Progenitor cell of endocrine pancreas (in vitro differentiated cells): ENCODE data around the gene CLEC18A. TPM values are rescaled to one million over a fixed set of nuclear protein-coding genes. Genes with fewer than 3 reads are reported as not detected.

Source experiments
- DNase-seq: peaks from one replicate; pipeline ENCODE4 v3.0.0; 2021; ENCODE audit warnings: low spot score; ENCODE audit not compliant: unreplicated experiment
- H3K27ac Mint-ChIP-seq: 2 replicates; pipeline ENCODE4 v1.8.0; 2021; ENCODE audit warnings: mild to moderate bottlenecking, moderate library complexity, mixed read lengths
- H3K27me3 Mint-ChIP-seq: 2 replicates; pipeline ENCODE4 v1.8.0; 2021; ENCODE audit warnings: mixed read lengths
- H3K36me3 Mint-ChIP-seq: 2 replicates; pipeline ENCODE4 v1.8.0; 2022; ENCODE audit warnings: mixed read lengths; ENCODE audit not compliant: insufficient read depth
- H3K4me1 Mint-ChIP-seq: 2 replicates; pipeline ENCODE4 v1.8.0; 2021; ENCODE audit warnings: low read depth, mixed read lengths
- H3K4me3 Mint-ChIP-seq: 2 replicates; pipeline ENCODE4 v1.8.0; 2021; ENCODE audit warnings: low read depth, mild to moderate bottlenecking, moderate library complexity, mixed read lengths
- H3K9me3 Mint-ChIP-seq: 2 replicates; pipeline ENCODE4 v1.8.0; 2021; ENCODE audit warnings: low read depth, mixed read lengths
- total RNA-seq: library from RNA; stranded (reverse); gene quantifications from 2 replicates; pipeline ENCODE4 v1.2.1, GENCODE V29; 2021
- TF ChIP-seq, protein P1 (sequence below): fragments of 200-600 bp; sonication (generic); IDR thresholded peaks from one replicate; pipeline ENCODE4 v1.5.0; 2021; ENCODE audit warnings: antibody characterized with exemption, mild to moderate bottlenecking; ENCODE audit not compliant: unreplicated experiment

CLEC18A gene
- total RNA-seq, 1 donor from 2014 or later = 4.1 TPM

DNA sequence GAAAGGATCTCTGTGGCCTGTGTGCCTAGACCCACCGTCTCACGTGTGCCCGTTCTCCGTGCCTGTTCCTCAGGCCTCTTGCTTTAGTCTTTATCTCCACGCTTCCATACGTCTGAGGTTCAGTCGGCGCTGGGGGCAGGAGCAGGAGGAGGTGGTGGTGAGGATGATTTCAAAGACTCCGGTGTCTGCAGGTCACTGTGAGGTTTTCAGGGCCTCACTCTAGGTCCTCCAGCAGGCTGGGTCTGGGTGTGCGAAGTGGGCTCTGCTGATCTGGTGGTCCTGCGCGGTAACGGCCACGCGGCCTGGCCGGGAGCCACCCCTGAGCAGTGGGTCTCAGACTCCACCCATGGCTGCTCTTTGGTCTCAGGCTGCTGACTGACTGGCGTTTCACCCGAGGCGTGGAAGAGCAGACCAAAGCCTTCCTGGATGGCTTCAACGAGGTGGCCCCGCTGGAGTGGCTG is 14.4 kb upstream of the CLEC18A start:
- no peaks in the 10 kb centered on the region for H3K9me3 Mint-ChIP-seq
- peaks cover 11% of the 10 kb centered on the region for H3K36me3 Mint-ChIP-seq
- H3K27me3 Mint-ChIP-seq = no peaks in the 10 kb centered on the region
- no peak overlapping the region for H3K4me3 Mint-ChIP-seq
- no peak for DNase-seq
- TF ChIP-seq, protein P1, sequence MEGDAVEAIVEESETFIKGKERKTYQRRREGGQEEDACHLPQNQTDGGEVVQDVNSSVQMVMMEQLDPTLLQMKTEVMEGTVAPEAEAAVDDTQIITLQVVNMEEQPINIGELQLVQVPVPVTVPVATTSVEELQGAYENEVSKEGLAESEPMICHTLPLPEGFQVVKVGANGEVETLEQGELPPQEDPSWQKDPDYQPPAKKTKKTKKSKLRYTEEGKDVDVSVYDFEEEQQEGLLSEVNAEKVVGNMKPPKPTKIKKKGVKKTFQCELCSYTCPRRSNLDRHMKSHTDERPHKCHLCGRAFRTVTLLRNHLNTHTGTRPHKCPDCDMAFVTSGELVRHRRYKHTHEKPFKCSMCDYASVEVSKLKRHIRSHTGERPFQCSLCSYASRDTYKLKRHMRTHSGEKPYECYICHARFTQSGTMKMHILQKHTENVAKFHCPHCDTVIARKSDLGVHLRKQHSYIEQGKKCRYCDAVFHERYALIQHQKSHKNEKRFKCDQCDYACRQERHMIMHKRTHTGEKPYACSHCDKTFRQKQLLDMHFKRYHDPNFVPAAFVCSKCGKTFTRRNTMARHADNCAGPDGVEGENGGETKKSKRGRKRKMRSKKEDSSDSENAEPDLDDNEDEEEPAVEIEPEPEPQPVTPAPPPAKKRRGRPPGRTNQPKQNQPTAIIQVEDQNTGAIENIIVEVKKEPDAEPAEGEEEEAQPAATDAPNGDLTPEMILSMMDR = no peak
- no peak overlapping the region for H3K27ac Mint-ChIP-seq
- no peaks in the 10 kb centered on the region for H3K4me1 Mint-ChIP-seq

DNA sequence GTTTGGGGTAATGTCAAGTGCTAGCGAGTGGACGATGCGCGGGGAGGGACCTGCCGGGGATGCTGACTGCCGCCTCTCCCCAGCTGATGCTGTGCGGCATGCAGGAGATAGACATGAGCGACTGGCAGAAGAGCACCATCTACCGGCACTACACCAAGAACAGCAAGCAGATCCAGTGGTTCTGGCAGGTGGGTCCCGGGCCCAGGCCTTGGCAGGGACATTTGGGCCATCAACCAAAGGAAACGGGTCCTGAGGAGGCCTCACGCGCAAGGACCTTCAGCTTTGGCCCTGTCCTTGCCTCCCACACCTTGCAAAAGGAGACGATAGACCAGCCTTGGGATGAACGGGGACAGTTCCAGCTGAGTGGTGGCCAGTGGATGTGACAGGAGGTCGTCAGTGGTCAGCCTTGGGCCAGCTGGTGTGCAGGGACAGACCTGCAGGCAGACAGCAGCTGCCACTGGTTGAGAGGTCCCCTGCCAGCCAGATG is 13.6 kb upstream of the CLEC18A start:
- no peak for DNase-seq
- Mint-ChIP-seq H3K27me3 (no peaks in the 10 kb centered on the region), H3K36me3 (peaks cover 11% of the 10 kb centered on the region), H3K27ac (no peak overlapping the region), H3K4me3 (no peak overlapping the region), H3K9me3 (no peaks in the 10 kb centered on the region), H3K4me1 (no peaks in the 10 kb centered on the region)
- TF ChIP-seq, protein P1 = no peak

DNA sequence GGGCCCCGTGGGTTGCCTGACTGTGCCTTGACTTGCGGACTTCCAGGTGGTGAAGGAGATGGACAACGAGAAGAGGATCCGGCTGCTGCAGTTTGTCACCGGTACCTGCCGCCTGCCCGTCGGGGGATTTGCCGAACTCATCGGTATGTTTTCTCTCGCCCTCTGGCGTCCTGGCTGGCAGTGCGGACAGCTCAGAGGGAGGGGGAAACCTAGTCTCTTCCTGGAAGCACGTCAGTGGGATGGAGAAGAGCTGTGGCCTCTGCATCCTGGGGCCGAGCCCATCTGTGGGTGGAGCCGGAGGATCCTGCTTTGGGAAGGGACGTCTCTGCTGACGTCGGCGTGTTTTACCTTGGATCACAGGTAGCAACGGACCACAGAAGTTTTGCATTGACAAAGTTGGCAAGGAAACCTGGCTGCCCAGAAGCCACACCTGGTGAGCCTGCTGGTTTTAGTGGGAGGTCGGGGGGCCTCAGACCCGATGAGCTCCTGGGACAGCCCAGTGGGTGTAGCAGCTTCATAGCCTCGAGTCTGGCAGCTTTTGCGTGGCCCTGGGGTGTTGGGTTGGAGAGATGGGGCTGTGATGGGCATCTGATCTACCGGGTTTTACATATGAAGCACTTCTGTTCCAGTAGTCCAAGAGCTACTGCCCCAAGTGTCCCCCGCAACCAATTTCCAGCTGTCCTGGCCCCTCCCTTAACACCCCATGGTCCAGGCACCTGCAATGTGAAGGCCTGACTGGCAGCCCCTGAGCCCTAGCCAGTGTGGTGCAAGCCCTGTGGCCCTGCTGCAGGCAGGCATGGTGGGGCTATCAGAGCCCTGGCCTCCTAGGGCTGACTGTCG is 11.9 kb upstream of the CLEC18A start:
- TF ChIP-seq, protein P1 = no peak
- DNase-seq = no peak
- Mint-ChIP-seq H3K27me3 (no peaks in the 10 kb centered on the region), H3K4me3 (no peak overlapping the region), H3K9me3 (no peaks in the 10 kb centered on the region), H3K4me1 (peaks cover 2% of the 10 kb centered on the region), H3K36me3 (peaks cover 10% of the 10 kb centered on the region), H3K27ac (no peak overlapping the region)

GRCh38 chr16:69939821-69940585 is 11.1 kb upstream of the CLEC18A start:
- Mint-ChIP-seq H3K4me1 (peaks cover 2% of the 10 kb centered on the region), H3K9me3 (no peaks in the 10 kb centered on the region), H3K27me3 (no peaks in the 10 kb centered on the region), H3K27ac (no peak overlapping the region), H3K36me3 (peaks cover 10% of the 10 kb centered on the region), H3K4me3 (no peak overlapping the region)
- TF ChIP-seq, protein P1 = no peak
- no peak for DNase-seq

DNA sequence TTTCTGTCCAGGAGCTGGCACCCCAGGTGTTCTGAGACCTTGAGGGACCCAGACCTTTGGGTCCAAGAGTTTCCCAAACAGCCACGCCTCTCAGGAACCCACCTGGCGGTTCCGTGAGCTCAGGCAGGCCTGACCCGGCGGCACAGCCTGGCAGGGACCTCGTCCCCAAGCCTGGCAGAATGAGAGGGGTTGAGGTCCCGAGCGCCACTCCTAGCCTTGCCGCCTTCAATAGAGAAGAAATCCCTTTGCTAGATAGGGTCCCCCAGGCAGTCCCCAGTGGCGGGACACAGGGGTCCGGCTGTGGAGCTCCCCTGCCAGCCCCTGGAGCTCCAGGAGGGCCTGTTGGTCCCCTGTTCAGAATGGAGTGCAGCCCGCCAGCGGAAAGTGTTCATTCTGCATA is 10.5 kb upstream of the CLEC18A start:
- TF ChIP-seq, protein P1 = no peak
- no peak for DNase-seq
- H3K36me3 Mint-ChIP-seq = peaks cover 10% of the 10 kb centered on the region
- peaks cover 2% of the 10 kb centered on the region for H3K4me1 Mint-ChIP-seq
- H3K27ac Mint-ChIP-seq = no peak overlapping the region
- H3K9me3 Mint-ChIP-seq = no peaks in the 10 kb centered on the region
- H3K27me3 Mint-ChIP-seq = no peaks in the 10 kb centered on the region
- no peak overlapping the region for H3K4me3 Mint-ChIP-seq
